ENCODE measurements around the gene SPATA33.
"Not testable (repeated sequence)": the region's sequence is repeated elsewhere in the genome, so short reads cannot be mapped to it uniquely, and the experiment has no call there.

The SPATA33 gene

GRCh38 chr16:89691231-89691985, 33.8 kb downstream of the SPATA33 start:
- DNase-seq (ENCODE audit: low read depth in 2 of 2, low spot score in 1 of 2): no peak

GRCh38 chr16:89691986-89692569, 34.4 kb downstream of the SPATA33 start:
- DNase-seq (ENCODE audit: low read depth in 2 of 2, low spot score in 1 of 2): no peak

DNA sequence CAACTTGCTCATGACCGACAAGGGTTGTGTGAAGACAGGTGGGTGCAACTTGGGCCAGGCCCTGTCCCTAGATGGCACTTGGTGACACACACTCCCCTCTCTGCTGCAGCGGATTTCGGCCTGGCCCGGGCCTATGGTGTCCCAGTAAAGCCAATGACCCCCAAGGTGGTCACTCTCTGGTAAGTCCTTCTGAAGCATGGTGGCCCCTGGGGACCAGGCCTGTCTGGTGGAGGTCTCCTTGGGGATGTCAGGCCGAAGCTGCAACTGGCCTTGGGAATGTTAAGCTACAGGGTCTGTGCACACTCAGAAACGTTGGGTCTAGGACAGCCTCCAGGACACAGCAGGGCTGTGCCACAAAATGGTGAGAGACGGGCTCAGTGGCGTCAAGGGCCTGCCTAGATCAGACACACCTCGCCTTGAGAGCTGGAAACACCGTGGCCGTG, 35.7 kb downstream of the SPATA33 start:
- no peak for DNase-seq (ENCODE audit: low read depth in 2 of 2, low spot score in 1 of 2)

GRCh38 chr16:89693931-89694783, 36.5 kb downstream of the SPATA33 start:
- no peak for DNase-seq (ENCODE audit: low read depth in 2 of 2, low spot score in 1 of 2)

DNA sequence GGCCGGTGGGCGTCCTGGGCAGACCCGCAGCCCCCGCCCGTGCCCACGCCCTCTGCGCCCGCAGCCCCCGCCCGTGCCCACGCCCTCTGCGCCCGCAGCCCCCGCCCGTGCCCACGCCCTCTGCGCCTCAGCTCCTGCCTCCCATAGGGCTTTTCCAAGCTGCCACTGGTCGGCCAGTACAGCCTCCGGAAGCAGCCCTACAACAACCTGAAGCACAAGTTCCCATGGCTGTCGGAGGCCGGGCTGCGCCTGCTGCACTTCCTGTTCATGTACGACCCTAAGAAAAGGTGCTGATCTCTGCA, 37.1 kb downstream of the SPATA33 start:
- not testable (repeated sequence) for DNase-seq (ENCODE audit: low read depth in 2 of 2, low spot score in 1 of 2)

DNA sequence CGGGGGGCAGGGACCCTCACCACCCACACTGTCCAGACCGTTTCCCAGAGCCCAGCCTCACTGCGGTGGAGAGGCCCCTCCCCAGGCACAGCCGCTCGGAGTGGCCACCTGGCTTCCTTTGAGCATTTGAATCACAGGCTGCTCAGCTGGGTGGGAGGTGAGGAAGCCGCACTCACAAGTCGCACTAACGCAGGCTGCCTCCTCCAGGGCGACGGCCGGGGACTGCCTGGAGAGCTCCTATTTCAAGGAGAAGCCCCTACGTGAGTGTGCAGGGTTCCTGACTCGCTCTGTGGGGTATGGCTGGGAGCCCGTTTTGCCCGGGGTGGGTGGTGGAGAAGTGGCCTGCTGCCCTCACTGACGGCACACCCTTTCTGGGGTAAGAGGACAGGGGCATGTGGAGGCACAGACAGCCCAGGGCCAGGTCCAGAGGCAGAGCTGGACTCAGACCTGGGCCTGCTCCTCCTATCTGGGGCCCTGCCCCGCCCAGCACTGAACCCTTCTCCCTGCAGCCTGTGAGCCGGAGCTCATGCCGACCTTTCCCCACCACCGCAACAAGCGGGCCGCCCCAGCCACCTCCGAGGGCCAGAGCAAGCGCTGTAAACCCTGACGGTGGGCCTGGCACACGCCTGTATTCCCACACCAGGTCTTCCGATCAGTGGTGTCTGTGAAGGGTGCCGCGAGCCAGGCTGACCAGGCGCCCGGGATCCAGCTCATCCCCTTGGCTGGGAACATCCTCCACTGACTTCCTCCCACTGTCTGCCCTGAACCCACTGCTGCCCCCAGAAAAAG, 37.6 kb downstream of the SPATA33 start:
- no peak for DNase-seq (ENCODE audit: low read depth in 2 of 2, low spot score in 1 of 2)

DNA sequence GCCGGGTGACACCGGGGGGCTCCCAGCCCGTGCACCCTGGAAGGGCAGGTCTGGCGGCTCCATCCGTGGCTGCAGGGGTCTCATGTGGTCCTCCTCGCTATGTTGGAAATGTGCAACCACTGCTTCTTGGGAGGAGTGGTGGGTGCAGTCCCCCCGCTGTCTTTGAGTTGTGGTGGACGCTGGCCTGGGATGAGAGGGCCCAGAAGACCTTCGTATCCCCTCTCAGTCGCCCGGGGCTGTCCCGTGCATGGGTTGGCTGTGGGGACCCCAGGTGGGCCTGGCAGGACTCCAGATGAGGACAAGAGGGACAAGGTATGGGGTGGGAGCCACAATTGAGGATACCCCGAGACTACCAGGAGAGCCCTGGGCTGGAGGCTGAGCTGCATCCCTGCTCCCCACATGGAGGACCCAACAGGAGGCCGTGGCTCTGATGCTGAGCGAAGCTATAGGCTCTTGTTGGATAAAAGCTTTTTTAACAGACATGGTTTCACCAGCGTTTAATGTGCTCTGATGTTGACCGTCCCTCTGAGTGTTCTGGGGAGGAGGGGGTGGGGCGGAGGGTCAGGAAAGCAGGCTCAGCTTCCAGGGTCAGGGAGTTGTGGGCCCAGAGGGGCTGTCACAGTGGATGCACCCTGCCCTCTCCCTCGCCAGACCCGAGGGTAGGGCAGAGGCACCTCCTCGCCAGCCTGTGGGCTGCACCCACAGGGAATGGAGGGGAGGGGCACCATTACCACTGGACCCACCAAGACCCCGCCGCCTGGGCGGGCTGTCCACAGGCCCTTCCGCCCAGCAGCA, 38.4 kb downstream of the SPATA33 start:
- no peak for DNase-seq (ENCODE audit: low read depth in 2 of 2, low spot score in 1 of 2)

- no peak for DNase-seq (ENCODE audit: low read depth in 2 of 2, low spot score in 1 of 2)
These were observed 39.1 kb downstream of the SPATA33 start for GRCh38 chr16:89696670-89697128.

- no peak for DNase-seq (ENCODE audit: low read depth in 2 of 2, low spot score in 1 of 2)
These were observed 39.6 kb downstream of the SPATA33 start for GRCh38 chr16:89697161-89697615.

DNA sequence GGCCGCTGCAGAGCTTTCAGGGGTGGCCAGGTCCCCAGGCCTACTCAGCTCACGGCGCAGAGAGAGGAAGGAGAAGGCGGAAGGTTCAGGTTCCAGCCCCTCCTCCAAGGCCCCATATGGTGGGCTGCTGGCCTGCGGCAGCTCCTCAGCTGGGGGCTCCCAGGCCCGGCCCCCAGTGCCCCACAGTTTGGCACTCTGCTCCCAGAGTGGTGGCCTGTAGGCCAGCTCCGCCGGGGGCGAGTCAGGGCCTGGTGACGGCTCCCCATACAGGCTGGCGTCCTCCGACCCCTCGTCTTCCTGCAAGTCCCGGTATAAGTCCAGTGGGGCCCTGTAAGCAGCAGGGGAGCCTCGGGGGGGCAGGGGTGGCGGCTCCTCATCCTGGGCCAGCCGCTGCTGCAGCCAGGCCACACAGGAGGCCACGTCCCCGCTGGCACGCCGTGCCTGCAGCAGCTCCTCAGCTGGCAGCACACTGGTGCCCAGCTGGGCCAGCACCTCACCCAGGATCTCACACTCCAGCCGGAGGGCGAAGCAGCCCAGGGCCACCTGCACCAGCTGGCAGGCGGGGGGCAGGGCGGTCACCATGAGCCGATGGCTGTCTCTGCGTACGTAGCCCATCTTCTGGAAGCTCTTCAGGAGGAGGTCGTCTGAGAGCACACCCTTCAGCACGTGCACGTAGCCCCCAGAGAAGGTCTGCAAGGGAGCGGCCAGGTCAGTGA, 40.1 kb downstream of the SPATA33 start:
- DNase-seq (ENCODE audit: low read depth in 2 of 2, low spot score in 1 of 2): no peak

- not testable (repeated sequence) for DNase-seq (ENCODE audit: low read depth in 2 of 2, low spot score in 1 of 2)
These were observed 41.1 kb downstream of the SPATA33 start for GRCh38 chr16:89698717-89699116.

GRCh38 chr16:89699629-89700099, 42.0 kb downstream of the SPATA33 start:
- DNase-seq (ENCODE audit: low read depth in 2 of 2, low spot score in 1 of 2): not testable (repeated sequence)

- DNase-seq (ENCODE audit: low read depth in 2 of 2, low spot score in 1 of 2): peak; percentile 94 to 98
These were observed 42.5 kb downstream of the SPATA33 start for GRCh38 chr16:89700100-89700648.

- no peak for DNase-seq (ENCODE audit: low read depth in 2 of 2, low spot score in 1 of 2)
These were observed 43.2 kb downstream of the SPATA33 start for GRCh38 chr16:89700649-89701424.

DNA sequence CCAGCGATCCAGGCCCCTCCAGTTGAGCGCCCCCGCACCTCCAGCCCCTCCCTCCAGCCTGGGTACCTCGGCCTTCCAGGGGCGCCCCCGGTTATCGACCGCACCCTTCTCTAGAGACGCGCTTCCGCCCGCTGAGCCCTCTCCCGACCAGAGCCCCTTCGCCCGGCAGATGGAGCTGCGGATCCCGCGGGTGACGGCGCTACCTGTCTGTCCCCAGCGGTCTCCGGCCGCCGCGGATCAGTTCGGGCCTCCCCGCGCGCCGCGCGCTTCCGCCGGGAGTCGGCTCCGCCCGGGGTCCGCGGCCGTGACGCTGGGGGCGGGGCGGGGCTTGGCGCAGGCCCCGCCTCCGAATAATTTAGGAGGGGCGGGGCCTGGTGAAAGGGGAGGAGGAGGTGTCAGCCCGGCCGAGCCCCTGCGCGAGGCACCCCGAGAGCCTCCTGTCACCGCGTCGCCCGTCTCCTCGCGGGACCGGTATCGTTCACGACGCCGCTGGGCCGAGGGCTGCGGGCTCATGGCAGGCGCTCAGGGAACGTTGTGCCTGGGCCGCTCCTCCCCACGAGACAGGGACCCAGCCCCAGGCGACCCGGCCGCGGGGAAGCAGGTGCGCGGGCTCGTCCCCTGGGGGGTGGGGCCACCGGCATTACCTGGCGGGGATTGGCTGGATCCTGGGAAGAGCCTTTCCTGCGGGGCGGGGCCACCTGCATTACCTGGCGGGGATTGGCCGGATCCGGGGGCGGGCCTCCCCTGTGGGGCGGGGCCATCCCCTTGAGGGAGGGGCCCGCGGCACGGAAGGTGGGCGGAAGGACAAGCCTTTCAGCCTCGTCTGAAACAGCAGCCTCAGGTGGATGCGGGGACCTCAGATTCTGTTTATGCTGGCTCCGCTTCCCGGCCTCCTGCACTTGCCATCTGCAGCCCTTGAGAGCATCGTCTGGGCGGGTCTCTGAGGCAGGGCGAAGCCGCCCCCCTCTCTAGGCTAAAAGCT, 44.1 kb downstream of the SPATA33 start, which contains the start of gene SPATA2L:
Gene SPATA2L, minus strand, starts transcription at position 281 of the 982 bp plus-strand sequence. CDS start 473 bp downstream, outside the sequence.
- peak; percentile 89 to 95 for DNase-seq (ENCODE audit: low read depth in 2 of 2, low spot score in 1 of 2)

DNA sequence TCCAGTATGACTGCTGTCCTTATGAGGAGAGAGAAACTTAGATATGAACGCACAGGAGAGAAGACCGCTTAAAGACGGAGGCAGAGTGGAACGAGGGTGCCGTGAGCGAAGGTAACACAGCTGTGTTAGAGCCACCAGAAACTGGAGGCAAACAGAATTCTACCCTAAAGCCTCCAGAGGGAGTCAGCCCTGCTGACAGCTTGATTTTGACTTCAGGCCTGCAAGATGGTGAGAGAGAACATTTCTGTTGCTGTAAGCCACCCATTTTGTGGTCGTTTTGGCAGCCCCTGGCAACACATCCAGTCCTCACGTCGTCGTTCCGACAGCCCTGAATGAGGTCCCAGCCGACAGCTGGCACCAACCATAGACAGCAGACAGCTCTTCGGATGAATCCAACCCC, 46.6 kb downstream of the SPATA33 start:
- no peak for DNase-seq (ENCODE audit: low read depth in 2 of 2, low spot score in 1 of 2)

GRCh38 chr16:89705006-89705405, 47.4 kb downstream of the SPATA33 start:
- DNase-seq (ENCODE audit: low read depth in 2 of 2, low spot score in 1 of 2): no peak

Data from stimulated activated CD8-positive, alpha-beta memory T cell treated with anti-CD3 and anti-CD28 coated beads, Interleukin-4, amount 100 ng/mL, for 1 hour (primary cell).